Esophagus squamous epithelium (tissue), 5 donors: ENCODE measurements around the gene OS9. TPM values are rescaled to one million over a fixed set of nuclear protein-coding genes. Genes with fewer than 3 reads are reported as not detected.
"Not testable (repeated sequence)": the region's sequence is repeated elsewhere in the genome, so short reads cannot be mapped to it uniquely, and the experiment has no call there.

Source experiments
- DNase-seq: peaks from one replicate; lab custom pipeline; 2025; lab: John Stamatoyannopoulos, UW
- H3K27ac ChIP-seq, 4 donors: fragments of 200-600 bp; sonication (generic); one replicate each; pipeline ENCODE4 v1.5.1; 2016 to 2019; ENCODE audit warnings: mild to moderate bottlenecking in 1 of 4
- H3K27me3 ChIP-seq, 4 donors: fragments of 200-600 bp; sonication (generic); 1 replicate in 3 of 4; 2 replicates in 1 of 4; pipeline versions ENCODE4 v1.5.1 to v1.6.0; 2017 to 2021; ENCODE audit warnings: antibody characterized with exemption in 1 of 4
- H3K36me3 ChIP-seq, 3 donors: fragments of 200-600 bp; sonication (generic); one replicate each; pipeline ENCODE4 v1.5.1; 2016 to 2019
- H3K4me1 ChIP-seq, 3 donors: fragments of 200-600 bp; sonication (generic); one replicate each; pipeline ENCODE4 v1.5.1; 2017 to 2019
- H3K4me3 ChIP-seq, 4 donors: fragments of 200-600 bp; sonication (generic); 1 replicate in 3 of 4; 2 replicates in 1 of 4; pipeline ENCODE4 v1.5.1; 2016 to 2019; ENCODE audit warnings: mild to moderate bottlenecking in 2 of 4, moderate library complexity in 1 of 4
- H3K9me3 ChIP-seq, 3 donors: fragments of 200-600 bp; sonication (generic); one replicate each; pipeline ENCODE4 v1.5.1; 2016 to 2019
- CTCF ChIP-seq, 6 experiments: fragments of 450-650 bp in 4 of 6; fragments of 200-600 bp in 2 of 6; sonication (generic) in 2 of 6; IDR thresholded peaks; one replicate each; pipeline ENCODE4 v1.5.1; 2016 to 2019; ENCODE audit warnings: antibody characterized with exemption in 6 of 6, mild to moderate bottlenecking in 4 of 6, moderate library complexity in 4 of 6
- POLR2A ChIP-seq, 4 donors: fragments of 450-650 bp; IDR thresholded peaks; one replicate each; pipeline ENCODE4 v1.6.1; 2017; ENCODE audit warnings: antibody characterized with exemption in 4 of 4, mild to moderate bottlenecking in 4 of 4, moderate library complexity in 3 of 4
- WGBS, 2 donors: methylation state at CpG; one replicate each; pipeline ENCODE4 v1.1.5; 2018; 5-methylcytosine and 5-hydroxymethylcytosine counted together
- intact Hi-C: fragments of 100-400 bp; cut with DNase I; formaldehyde crosslinking; loops from one replicate; pipeline ENCODE4 v1.15.0; 2022
- total RNA-seq, 4 donors: library from RNA; depleted of rRNA; stranded (reverse); fragments of >200 nt; gene quantifications; one replicate each; pipeline ENCODE4 v1.1.0, GENCODE V29; 2016
- donor health status: DM: yes; HTN: yes; CAD: no.

The OS9 gene
- total RNA-seq, 4 donors from 2014 or later, result 151 to 231 (median 168) TPM

GRCh38 chr12:57698414-57698813 is 4.5 kb downstream of the OS9 start:
- no peak for DNase-seq
- Histone ChIP-seq H3K9me3 (no peaks in the 10 kb centered on the region), H3K27ac (no peak overlapping the region), H3K27me3 (no peaks in the 10 kb centered on the region), H3K36me3 (peaks cover 0 to 73% (median 15%) of the 10 kb centered on the region in 3 donors), H3K4me3 (no peak overlapping the region), H3K4me1 (peaks cover 5 to 17% (median 11%) of the 10 kb centered on the region in 3 donors)
- TF ChIP-seq CTCF (IDR thresholded peaks at IDR 0.05) (no peak), POLR2A (IDR thresholded peaks at IDR 0.05) (no peak)
- WGBS, 2 donors, result 92 to 93% methylated on average over 3 of the region's 3 CpGs
- intact Hi-C loops, result no loop called here

GRCh38 chr12:57700317-57700716 is 6.4 kb downstream of the OS9 start:
- no peak for DNase-seq
- Histone ChIP-seq H3K9me3 (peaks cover 0 to 6% (median 4%) of the 10 kb centered on the region in 3 donors), H3K27ac (no peak overlapping the region), H3K36me3 (peaks cover 0 to 92% (median 15%) of the 10 kb centered on the region in 3 donors), H3K27me3 (no peaks in the 10 kb centered on the region), H3K4me3 (no peak overlapping the region), H3K4me1 (peaks cover 0 to 5% (median under 1%) of the 10 kb centered on the region in 3 donors)
- intact Hi-C loops, result no loop called here
- no peak for TF ChIP-seq CTCF (IDR thresholded peaks at IDR 0.05)
- no peak for TF ChIP-seq POLR2A (IDR thresholded peaks at IDR 0.05)
- 96 to 100% methylated on average over 2 of the region's 2 CpGs for WGBS, 2 donors

- H3K4me3 ChIP-seq, result no peak overlapping the region
- no peaks in the 10 kb centered on the region for H3K27me3 ChIP-seq
- H3K4me1 ChIP-seq, result no peaks in the 10 kb centered on the region
- intact Hi-C loops, result no loop called here
- 95 to 96% methylated on average over 3 of the region's 3 CpGs for WGBS, 2 donors
- H3K27ac ChIP-seq, result no peak overlapping the region
- TF ChIP-seq CTCF (IDR thresholded peaks at IDR 0.05) (no peak), POLR2A (IDR thresholded peaks at IDR 0.05) (no peak)
- peaks cover 0 to 89% (median 3%) of the 10 kb centered on the region in 3 donors for H3K36me3 ChIP-seq
- DNase-seq, result no peak
- H3K9me3 ChIP-seq, result peaks cover 0 to 6% (median 4%) of the 10 kb centered on the region in 3 donors
Observed at GRCh38 chr12:57707250-57707649, 13.3 kb downstream of the OS9 start.

GRCh38 chr12:57708296-57708695 is 14.4 kb downstream of the OS9 start:
- Histone ChIP-seq H3K4me3 (no peak overlapping the region), H3K27me3 (no peaks in the 10 kb centered on the region), H3K36me3 (peaks cover 0 to 90% (median 3%) of the 10 kb centered on the region in 3 donors), H3K27ac (no peak overlapping the region), H3K4me1 (no peaks in the 10 kb centered on the region), H3K9me3 (peaks cover 0 to 6% (median 4%) of the 10 kb centered on the region in 3 donors)
- DNase-seq, result no peak
- WGBS, 2 donors, result 100% methylated on average over 2 of the region's 2 CpGs
- no peak for TF ChIP-seq POLR2A (IDR thresholded peaks at IDR 0.05)
- intact Hi-C loops, result no loop called here

GRCh38 chr12:57712701-57713100 is 18.8 kb downstream of the OS9 start:
- 100% methylated on average over 3 of the region's 3 CpGs for WGBS, 2 donors
- Histone ChIP-seq H3K4me3 (no peak overlapping the region), H3K36me3 (peaks cover 13 to 90% (median 21%) of the 10 kb centered on the region in 3 donors), H3K27ac (no peak overlapping the region), H3K27me3 (no peaks in the 10 kb centered on the region), H3K4me1 (no peaks in the 10 kb centered on the region), H3K9me3 (no peaks in the 10 kb centered on the region)
- intact Hi-C loops, result no loop called here
- no peak for TF ChIP-seq POLR2A (IDR thresholded peaks at IDR 0.05)
- no peak for TF ChIP-seq CTCF (IDR thresholded peaks at IDR 0.05)
- no peak for DNase-seq

- TF ChIP-seq CTCF (IDR thresholded peaks at IDR 0.05) (no peak), POLR2A (IDR thresholded peaks at IDR 0.05) (no peak)
- H3K36me3 ChIP-seq, result peaks cover 14 to 90% (median 25%) of the 10 kb centered on the region in 3 donors
- no peak overlapping the region for H3K27ac ChIP-seq
- no peaks in the 10 kb centered on the region for H3K27me3 ChIP-seq
- 80 to 88% methylated on average over 1 to 5 of the region's 5 CpGs for WGBS, 2 donors
- no peaks in the 10 kb centered on the region for H3K9me3 ChIP-seq
- H3K4me3 ChIP-seq, result no peak overlapping the region
- H3K4me1 ChIP-seq, result no peaks in the 10 kb centered on the region
- DNase-seq, result no peak
- intact Hi-C loops, result no loop called here
Observed at GRCh38 chr12:57713209-57713608, 19.3 kb downstream of the OS9 start.

- H3K27me3 ChIP-seq, H3K27ac ChIP-seq, H3K9me3 ChIP-seq, DNase-seq, intact Hi-C loops, H3K4me1 ChIP-seq, H3K4me3 ChIP-seq: not testable (repeated sequence)
- H3K36me3 ChIP-seq, result peaks cover 16 to 96% (median 43%) of the 10 kb centered on the region in 3 donors
- WGBS, 2 donors, result 81 to 91% methylated on average over 6 of the region's 6 CpGs
Observed at GRCh38 chr12:57715036-57715748, 21.3 kb downstream of the OS9 start.
